H4 (cell line): ENCODE data around the gene ALOX15B. TPM values are rescaled to one million over a fixed set of nuclear protein-coding genes. Genes with fewer than 3 reads are reported as not detected.
"Not testable (repeated sequence)": the region's sequence is repeated elsewhere in the genome, so short reads cannot be mapped to it uniquely, and the experiment has no call there.

Source experiments
- DNase-seq: peaks from one replicate; pipeline ENCODE4 v3.0.0-alpha.2; 2015; ENCODE audit warnings: low spot score
- total RNA-seq: library from RNA; depleted of rRNA; stranded (reverse); fragments of >200 nt; shearing (Covaris generic); gene quantifications from 2 replicates; pipeline ENCODE4 v1.2.3, GENCODE V29; 2014

ALOX15B gene
- total RNA-seq, 1 experiment from 2014 or later, result not detected

DNA sequence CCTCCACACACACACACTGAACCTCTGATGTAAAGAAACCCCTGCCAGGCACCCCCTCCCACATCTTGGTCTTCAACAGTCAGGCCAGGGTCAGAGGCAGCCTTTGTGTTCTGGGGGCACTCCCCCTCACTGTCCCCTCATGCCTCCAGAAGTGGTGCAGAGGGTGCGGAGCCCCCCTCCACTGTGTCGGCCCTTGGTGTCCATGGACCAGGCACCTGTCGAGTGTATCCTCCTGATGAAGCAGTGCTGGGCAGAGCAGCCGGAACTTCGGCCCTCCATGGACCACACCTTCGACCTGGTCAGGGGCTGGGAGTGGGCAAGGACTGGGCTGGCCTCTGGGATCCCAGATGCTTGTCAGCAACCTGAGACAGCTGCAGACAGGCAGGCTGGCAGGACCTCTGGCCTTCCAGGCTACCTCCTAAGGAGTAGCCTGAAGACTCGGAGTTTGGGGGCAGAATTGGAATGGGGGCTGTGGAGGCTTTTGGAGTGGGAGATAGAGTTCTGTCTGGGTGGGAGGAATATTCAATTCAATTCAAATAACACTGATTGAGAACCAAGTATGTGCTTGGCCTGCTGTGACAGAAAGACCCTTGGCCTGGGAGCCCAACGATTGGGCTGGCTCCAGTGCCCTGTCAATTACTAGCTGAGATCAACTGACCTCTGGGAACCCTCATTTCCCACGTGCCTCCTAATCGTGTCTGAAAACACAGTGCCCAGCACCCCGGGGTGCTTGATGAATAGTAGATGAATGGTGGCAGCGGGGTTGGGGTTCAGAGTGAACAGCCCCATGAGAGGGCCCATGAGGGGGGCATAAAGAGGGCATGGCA is 24.9 kb upstream of the ALOX15B start:
- no peak for DNase-seq

- DNase-seq, result no peak
Measured at GRCh38 chr17:8014558-8014850, 24.4 kb upstream of the ALOX15B start.

DNA sequence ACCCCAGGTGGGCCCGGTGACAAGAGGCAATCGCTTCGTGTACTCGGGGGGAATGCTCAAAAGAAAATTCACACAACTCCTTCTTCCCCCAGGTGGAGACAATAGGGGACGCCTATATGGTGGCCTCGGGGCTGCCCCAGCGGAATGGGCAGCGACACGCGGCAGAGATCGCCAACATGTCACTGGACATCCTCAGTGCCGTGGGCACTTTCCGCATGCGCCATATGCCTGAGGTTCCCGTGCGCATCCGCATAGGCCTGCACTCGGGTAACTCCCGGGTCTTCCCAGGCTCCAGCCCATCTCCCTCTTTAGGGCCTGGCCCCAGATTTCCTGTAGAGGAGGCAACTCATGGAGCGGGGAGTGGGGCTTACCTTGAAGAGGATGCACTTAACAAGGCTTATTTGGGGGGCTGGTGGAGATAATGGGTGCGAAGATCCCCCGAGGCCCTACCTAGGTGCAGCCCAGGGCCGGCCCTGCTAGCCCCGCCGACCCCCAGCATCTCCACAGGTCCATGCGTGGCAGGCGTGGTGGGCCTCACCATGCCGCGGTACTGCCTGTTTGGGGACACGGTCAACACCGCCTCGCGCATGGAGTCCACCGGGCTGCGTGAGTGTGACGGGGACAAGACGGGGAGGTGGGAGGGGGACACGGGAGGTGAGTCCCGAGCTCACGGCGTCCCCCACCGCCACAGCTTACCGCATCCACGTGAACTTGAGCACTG is 23.5 kb upstream of the ALOX15B start:
- DNase-seq, result no peak

DNA sequence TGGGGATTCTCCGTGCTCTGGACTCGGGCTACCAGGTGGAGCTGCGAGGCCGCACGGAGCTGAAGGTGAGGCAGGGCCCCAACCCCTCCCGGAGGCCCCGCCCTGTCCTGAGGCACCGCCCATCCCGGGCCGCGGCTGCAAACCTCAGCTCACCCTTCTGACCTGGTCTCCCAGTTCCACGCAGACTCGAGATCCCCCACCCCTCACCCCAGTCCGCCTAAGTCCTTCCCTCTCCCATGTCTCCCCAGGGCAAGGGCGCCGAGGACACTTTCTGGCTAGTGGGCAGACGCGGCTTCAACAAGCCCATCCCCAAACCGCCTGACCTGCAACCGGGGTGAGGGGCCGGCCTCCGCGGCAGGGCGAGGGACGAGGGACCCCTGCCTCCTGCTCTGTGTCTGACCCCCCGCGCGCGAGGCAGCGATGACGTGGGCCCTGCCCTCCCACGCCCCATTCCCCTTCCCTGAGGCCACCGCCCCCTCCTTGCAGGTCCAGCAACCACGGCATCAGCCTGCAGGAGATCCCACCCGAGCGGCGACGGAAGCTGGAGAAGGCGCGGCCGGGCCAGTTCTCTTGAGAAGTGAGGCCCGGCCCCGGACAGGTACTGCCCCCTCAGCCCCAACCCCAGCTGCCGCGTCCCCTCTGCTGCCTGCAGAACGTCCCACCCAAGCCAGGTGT is 22.8 kb upstream of the ALOX15B start:
- DNase-seq, result no peak

- DNase-seq, result no peak
Measured at GRCh38 chr17:8016632-8017424, 22.0 kb upstream of the ALOX15B start.

DNA sequence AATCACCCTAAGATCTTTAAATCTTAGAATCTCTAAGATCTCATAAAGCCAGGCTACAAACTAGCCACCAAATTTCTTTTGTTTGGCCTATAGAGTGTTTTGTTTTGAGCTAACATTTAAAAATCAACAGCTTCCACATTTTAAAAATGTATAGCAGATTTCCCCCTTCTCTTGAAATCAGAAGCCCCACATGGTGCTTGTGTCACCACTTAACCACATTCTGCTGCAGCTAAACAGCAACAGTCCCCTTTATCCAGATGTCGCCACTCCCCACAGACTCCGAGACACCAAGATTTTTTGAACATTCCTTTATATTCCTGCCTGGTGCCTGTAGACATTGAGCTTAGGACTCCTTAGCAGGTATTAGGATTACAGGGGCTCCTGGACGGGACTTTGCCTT is 20.4 kb upstream of the ALOX15B start:
- DNase-seq, result no peak

DNA sequence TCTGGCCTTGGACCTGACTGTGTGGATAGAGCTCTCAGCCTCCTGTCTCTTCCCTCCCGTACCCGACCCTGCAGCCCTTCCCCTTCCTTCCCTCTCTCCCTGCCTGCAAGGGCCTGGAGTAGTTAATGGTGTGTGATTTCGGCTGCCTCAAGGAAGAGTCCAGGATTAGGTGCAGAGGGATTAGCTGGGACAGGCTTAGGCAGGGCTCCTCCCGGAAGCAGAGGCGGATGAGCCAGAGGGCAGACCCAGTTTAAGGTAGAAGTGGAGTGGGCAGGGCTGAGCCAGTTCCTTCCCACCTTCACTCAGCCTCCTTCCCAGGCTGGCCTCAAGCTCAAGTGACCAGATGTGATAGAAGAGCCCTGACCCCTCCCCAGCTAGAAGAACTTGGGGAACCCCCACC is 19.7 kb upstream of the ALOX15B start:
- DNase-seq, result no peak

GRCh38 chr17:8019665-8020650 is 18.9 kb upstream of the ALOX15B start:
- peak; percentile 85 for DNase-seq

- DNase-seq, result no peak
Measured at GRCh38 chr17:8020776-8021564, 17.9 kb upstream of the ALOX15B start.

- no peak for DNase-seq
Measured at GRCh38 chr17:8021565-8022359, 17.1 kb upstream of the ALOX15B start.

DNA sequence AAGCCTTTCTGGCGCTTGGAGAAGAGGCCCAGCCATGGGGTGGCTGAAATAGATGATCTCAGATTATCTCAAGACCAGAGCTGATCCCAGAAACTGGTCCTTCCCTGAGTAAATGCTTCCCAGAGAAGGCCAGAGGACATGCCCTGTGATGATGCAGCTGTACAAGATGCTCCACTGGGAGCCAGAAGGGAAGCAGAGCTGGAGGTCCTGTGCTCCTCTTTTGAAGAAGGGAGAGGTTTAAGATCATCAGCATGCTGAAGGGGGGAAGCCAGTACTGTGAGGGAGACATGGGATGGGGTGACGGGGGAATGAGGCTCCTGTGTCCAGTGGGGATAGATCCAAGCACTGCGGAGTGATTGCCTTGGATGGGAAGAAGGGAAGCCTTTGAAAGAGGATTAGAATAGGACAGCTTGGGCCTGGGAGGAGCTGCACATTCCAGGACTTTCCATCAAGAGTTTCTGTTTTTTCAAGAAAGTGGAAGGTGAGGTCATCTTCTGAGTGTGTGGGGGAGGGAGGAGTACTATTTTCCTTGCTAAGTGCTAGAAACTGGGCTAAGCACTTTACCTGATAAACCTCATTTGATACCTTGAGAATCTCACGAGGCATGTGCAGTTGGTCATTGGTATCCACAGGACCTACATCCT is 16.4 kb upstream of the ALOX15B start:
- DNase-seq, result no peak

DNA sequence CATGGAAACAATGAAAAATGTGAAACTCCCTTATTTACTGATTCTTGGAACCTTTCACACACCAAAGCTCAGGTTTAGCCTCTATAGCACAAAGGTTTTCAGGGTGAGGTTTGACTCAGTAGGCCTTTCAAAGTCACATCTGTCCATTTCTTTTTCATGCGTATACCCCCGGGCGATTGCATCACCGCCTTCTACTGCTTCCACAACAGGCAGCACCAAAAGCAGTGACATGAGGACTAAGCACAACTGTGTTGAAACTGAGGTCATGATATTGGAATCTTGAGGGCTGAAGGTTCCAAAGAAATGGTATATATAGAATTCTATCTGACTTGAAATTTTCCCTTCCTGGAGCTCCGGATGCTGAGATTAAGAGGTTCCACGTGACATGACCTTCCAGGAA is 14.7 kb upstream of the ALOX15B start:
- not testable (repeated sequence) for DNase-seq

DNA sequence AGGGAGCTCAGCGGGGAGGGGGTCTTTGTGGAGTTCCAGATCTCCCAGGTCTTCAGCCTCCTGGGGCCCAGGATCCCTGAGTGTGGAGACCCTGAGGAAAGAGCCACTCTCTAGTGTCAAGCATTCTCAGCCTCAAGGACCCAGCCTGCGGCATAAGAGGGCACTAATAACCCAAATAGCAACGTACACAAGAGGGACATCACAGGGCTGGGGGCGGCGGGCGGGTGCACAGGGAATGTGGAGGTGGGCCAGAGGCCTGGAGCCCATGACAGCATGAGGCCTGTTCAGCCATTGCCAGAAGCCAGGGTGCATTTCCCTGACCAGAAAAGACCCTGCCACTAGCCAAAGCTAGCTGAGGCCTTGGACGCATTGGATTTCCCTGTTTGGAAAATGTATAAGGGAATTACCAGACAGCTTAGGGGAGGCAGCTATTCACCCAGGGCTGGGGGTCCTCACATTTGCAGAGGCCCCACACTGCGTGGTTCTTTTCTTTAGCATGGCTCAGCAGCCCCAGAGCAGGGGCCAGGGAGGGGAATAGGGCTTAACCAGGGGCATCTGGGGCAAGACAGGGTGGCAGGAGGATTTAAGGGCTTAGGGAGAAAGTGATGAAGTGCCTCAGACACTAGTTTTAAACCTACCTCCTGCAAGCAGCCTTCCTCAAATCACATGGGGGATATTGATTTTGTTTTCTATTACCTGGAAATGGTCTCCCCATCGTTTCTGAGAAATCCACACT is 13.5 kb upstream of the ALOX15B start:
- no peak for DNase-seq

DNA sequence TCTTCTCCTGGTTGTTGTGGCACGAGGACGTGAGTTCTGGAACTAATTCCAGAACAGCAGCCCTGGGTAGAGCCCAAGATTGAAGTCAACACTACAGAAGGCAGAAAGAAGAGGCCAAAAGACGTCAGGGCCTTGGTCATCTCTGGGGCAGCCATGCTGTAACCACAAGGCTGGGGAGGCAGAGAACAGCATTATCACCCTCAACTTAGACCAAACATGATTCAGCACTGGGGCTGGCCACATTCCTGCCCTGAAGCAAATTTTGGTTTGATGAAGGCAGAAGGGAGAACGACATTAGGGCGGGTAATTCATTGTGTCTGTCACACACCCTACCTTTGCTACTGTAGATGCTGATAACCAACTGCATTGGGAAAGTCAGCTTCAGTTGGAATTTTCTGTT is 9.7 kb upstream of the ALOX15B start:
- DNase-seq, result peak; percentile 18

GRCh38 chr17:8031261-8031661 is 7.6 kb upstream of the ALOX15B start:
- DNase-seq, result no peak

GRCh38 chr17:8031950-8032349 is 6.9 kb upstream of the ALOX15B start:
- DNase-seq, result no peak

DNA sequence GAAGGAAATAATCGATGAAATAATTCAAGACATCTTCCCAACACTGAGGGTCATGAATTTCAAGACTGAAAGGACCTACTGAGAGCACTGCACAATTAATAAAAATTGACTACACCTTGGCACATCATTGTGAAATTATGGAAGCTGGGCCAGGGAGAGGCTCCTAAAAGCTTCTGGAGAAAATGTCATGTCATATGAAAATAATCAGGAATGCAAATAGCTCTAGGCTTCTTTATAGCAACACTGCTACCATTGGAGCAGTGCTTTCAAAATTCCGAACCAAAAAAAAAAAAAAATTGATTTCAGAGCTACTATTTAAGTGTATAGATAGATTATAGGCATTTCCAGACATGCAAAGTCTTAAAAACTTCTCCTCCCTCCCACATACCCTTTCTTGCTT is 6.4 kb upstream of the ALOX15B start:
- DNase-seq, result no peak

GRCh38 chr17:8039611-8040168 is 831 bp downstream of the ALOX15B start:
- DNase-seq, result no peak
